GM21360 (cell line): ENCODE measurements around the gene KRT33B.
"Not testable (repeated sequence)": the region's sequence is repeated elsewhere in the genome, so short reads cannot be mapped to it uniquely, and the experiment has no call there.

ENCODE experiments used
- ATAC-seq: cut with Tn5 transposase; IDR thresholded peaks from one replicate; pipeline ENCODE4 v1.9.1; 2021; ENCODE audit warnings: mild to moderate bottlenecking, moderate library complexity; ENCODE audit not compliant: unreplicated experiment

KRT33B gene

GRCh38 chr17:41394254-41394996 lies 24.8 kb upstream of the KRT33B start:
- no peak for ATAC-seq

- ATAC-seq: no peak
Measured at GRCh38 chr17:41393826-41394225, 24.2 kb upstream of the KRT33B start.

- no peak for ATAC-seq
Measured at GRCh38 chr17:41393294-41393693, 23.7 kb upstream of the KRT33B start.

GRCh38 chr17:41392278-41392677 lies 22.7 kb upstream of the KRT33B start:
- ATAC-seq: no peak

GRCh38 chr17:41391535-41391934 lies 21.9 kb upstream of the KRT33B start:
- ATAC-seq: no peak

- ATAC-seq: no peak
Measured at GRCh38 chr17:41390411-41390938, 20.9 kb upstream of the KRT33B start.

GRCh38 chr17:41387670-41388069 lies 18.1 kb upstream of the KRT33B start:
- no peak for ATAC-seq

GRCh38 chr17:41386227-41386626 lies 16.6 kb upstream of the KRT33B start:
- ATAC-seq: no peak

- no peak for ATAC-seq
Measured at GRCh38 chr17:41383690-41384089, 14.1 kb upstream of the KRT33B start.

GRCh38 chr17:41382394-41382793 lies 12.8 kb upstream of the KRT33B start:
- no peak for ATAC-seq

GRCh38 chr17:41381943-41382342 lies 12.3 kb upstream of the KRT33B start, which contains the start of gene KRT34:
Gene KRT34, minus strand, starts transcription at chr17:41382306. Its CDS starts 60 bp downstream, at chr17:41382246.
- not testable (repeated sequence) for ATAC-seq

GRCh38 chr17:41380091-41380490 lies 10.5 kb upstream of the KRT33B start:
- not testable (repeated sequence) for ATAC-seq

- ATAC-seq: no peak
Measured at GRCh38 chr17:41377546-41377945, 7.9 kb upstream of the KRT33B start.

- ATAC-seq: no peak
Measured at GRCh38 chr17:41369023-41369422, 590 bp downstream of the KRT33B start.

GRCh38 chr17:41367426-41368075 lies 2.1 kb downstream of the KRT33B start:
- no peak for ATAC-seq

- ATAC-seq: no peak
Measured at GRCh38 chr17:41366070-41366469, 3.5 kb downstream of the KRT33B start.

GRCh38 chr17:41363881-41364280 lies 5.7 kb downstream of the KRT33B start:
- no peak for ATAC-seq

GRCh38 chr17:41360296-41360995 lies 9.2 kb downstream of the KRT33B start:
- ATAC-seq: no peak

- ATAC-seq: no peak
Measured at GRCh38 chr17:41354536-41354935, 15.1 kb downstream of the KRT33B start.

- ATAC-seq: no peak
Measured at GRCh38 chr17:41352597-41353366, 16.8 kb downstream of the KRT33B start.

GRCh38 chr17:41351177-41351576 lies 18.4 kb downstream of the KRT33B start:
- no peak for ATAC-seq
